PC-3 (cell line): ENCODE data around the gene NBEAL1.

ENCODE experiments used
- EZH2 ChIP-seq: fragments of 300-600 bp; sonication (generic); IDR thresholded peaks from one replicate; pipeline ENCODE4 v1.6.1; 2017; ENCODE audit warnings: antibody characterized with exemption, mild to moderate bottlenecking, low read length; ENCODE audit not compliant: unreplicated experiment
- TF ChIP-seq, protein P1 (sequence below): fragments of 300-600 bp; sonication (generic); conservative IDR thresholded peaks from 2 replicates; pipeline ENCODE4 v1.5.1; 2017; ENCODE audit warnings: antibody characterized with exemption, low read depth, mild to moderate bottlenecking, low read length

- no peak for TF ChIP-seq EZH2
- TF ChIP-seq, protein P1, sequence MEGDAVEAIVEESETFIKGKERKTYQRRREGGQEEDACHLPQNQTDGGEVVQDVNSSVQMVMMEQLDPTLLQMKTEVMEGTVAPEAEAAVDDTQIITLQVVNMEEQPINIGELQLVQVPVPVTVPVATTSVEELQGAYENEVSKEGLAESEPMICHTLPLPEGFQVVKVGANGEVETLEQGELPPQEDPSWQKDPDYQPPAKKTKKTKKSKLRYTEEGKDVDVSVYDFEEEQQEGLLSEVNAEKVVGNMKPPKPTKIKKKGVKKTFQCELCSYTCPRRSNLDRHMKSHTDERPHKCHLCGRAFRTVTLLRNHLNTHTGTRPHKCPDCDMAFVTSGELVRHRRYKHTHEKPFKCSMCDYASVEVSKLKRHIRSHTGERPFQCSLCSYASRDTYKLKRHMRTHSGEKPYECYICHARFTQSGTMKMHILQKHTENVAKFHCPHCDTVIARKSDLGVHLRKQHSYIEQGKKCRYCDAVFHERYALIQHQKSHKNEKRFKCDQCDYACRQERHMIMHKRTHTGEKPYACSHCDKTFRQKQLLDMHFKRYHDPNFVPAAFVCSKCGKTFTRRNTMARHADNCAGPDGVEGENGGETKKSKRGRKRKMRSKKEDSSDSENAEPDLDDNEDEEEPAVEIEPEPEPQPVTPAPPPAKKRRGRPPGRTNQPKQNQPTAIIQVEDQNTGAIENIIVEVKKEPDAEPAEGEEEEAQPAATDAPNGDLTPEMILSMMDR = no peak
These were observed 24.9 kb upstream of the NBEAL1 start for GRCh38 chr2:202989749-202990148.
